ENCODE results near the gene CENPF.

DNA sequence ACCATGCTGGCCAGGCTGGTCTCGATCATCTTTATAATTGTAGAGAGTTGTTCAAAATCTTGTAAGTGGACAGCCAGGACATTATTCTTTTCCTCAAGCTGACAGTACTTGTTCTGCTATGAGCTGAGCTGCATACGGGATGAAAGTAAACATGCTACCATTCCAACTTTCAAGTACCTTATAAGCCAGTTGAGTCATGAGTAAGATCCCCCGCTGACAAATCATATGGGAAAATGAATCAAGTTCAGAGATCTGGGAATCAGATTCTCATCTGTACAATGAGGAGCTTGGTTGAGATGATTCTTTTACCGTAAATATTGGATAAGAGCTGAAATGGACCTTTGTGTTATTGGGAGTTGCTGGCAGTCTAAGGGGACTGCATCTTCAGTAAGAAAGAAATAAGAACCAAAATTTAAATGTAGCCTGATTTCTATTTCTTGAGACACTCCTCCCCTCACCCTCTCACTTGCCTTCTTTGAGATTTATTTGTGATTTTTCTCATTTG, 62.7 kb downstream of the CENPF start:
- TF ChIP-seq, protein P1, sequence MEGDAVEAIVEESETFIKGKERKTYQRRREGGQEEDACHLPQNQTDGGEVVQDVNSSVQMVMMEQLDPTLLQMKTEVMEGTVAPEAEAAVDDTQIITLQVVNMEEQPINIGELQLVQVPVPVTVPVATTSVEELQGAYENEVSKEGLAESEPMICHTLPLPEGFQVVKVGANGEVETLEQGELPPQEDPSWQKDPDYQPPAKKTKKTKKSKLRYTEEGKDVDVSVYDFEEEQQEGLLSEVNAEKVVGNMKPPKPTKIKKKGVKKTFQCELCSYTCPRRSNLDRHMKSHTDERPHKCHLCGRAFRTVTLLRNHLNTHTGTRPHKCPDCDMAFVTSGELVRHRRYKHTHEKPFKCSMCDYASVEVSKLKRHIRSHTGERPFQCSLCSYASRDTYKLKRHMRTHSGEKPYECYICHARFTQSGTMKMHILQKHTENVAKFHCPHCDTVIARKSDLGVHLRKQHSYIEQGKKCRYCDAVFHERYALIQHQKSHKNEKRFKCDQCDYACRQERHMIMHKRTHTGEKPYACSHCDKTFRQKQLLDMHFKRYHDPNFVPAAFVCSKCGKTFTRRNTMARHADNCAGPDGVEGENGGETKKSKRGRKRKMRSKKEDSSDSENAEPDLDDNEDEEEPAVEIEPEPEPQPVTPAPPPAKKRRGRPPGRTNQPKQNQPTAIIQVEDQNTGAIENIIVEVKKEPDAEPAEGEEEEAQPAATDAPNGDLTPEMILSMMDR (IDR thresholded peaks at IDR 0.05) = no peak
- no peak for TF ChIP-seq ZFX (IDR thresholded peaks at IDR 0.05; ENCODE audit: borderline replicate concordance)
